ENCODE measurements around the gene MAB21L1. TPM values are rescaled to one million over a fixed set of nuclear protein-coding genes. Genes with fewer than 3 reads are reported as not detected.

Gene MAB21L1
- total RNA-seq, 2 donors from 2014 or later, result 0.52 TPM; not detected in 1

GRCh38 chr13:35477386-35477946, 977 bp upstream of the MAB21L1 start:
- 71 to 87% methylated on average over 5 of the region's 5 CpGs for WGBS, 2 donors

GRCh38 chr13:35475212-35475959, 1.1 kb downstream of the MAB21L1 start:
- no peak for DNase-seq
- no peaks in the 10 kb centered on the region for H3K4me1 ChIP-seq
- ATAC-seq, result no peak
- no peak overlapping the region for H3K27ac ChIP-seq
- intact Hi-C loops (cut with DNase I), result no loop called here
- H3K4me3 ChIP-seq, result no peak overlapping the region
- WGBS, 2 donors, result 58 to 80% methylated on average over 39 to 47 of the region's 47 CpGs
- H3K27me3 ChIP-seq, result no peaks in the 10 kb centered on the region
- TF ChIP-seq CTCF (IDR thresholded peaks at IDR 0.05), result no peak
- no peak for TF ChIP-seq POLR2A (IDR thresholded peaks at IDR 0.05)
- H3K9me3 ChIP-seq, result no peaks in the 10 kb centered on the region
- no peaks in the 10 kb centered on the region for H3K36me3 ChIP-seq (replicated peaks in 1 of 2; ENCODE audit: insufficient read depth in 1 of 2, low read depth in 2 of 2)

More at GRCh38 chr13:35477386-35477946, 977 bp upstream of the MAB21L1 start:
- TF ChIP-seq CTCF (IDR thresholded peaks at IDR 0.05) (no peak), POLR2A (IDR thresholded peaks at IDR 0.05) (no peak)
- Histone ChIP-seq H3K4me1 (no peaks in the 10 kb centered on the region), H3K27ac (no peak overlapping the region), H3K27me3 (no peaks in the 10 kb centered on the region), H3K36me3 (replicated peaks in 1 of 2; ENCODE audit: insufficient read depth in 1 of 2, low read depth in 2 of 2) (no peaks in the 10 kb centered on the region), H3K9me3 (no peaks in the 10 kb centered on the region), H3K4me3 (no peak overlapping the region)
- DNase-seq, result no peak
- intact Hi-C loops (cut with DNase I), result no loop called here
- ATAC-seq, result no peak

GRCh38 chr13:35474496-35475211, 1.8 kb downstream of the MAB21L1 start:
- H3K9me3 ChIP-seq, result no peaks in the 10 kb centered on the region
- TF ChIP-seq POLR2A (IDR thresholded peaks at IDR 0.05) (no peak), CTCF (IDR thresholded peaks at IDR 0.05) (no peak)
- H3K27me3 ChIP-seq, result no peaks in the 10 kb centered on the region
- H3K4me1 ChIP-seq, result no peaks in the 10 kb centered on the region
- no peak for DNase-seq
- intact Hi-C loops (cut with DNase I), result no loop called here
- no peak overlapping the region for H3K4me3 ChIP-seq
- H3K36me3 ChIP-seq (replicated peaks in 1 of 2; ENCODE audit: insufficient read depth in 1 of 2, low read depth in 2 of 2), result no peaks in the 10 kb centered on the region
- 59 to 76% methylated on average over 17 of the region's 17 CpGs for WGBS, 2 donors
- H3K27ac ChIP-seq, result no peak overlapping the region
- no peak for ATAC-seq

GRCh38 chr13:35473802-35474201, 2.7 kb downstream of the MAB21L1 start:
- Histone ChIP-seq H3K27ac (no peak overlapping the region), H3K4me1 (no peaks in the 10 kb centered on the region), H3K27me3 (no peaks in the 10 kb centered on the region), H3K4me3 (no peak overlapping the region), H3K36me3 (replicated peaks in 1 of 2; ENCODE audit: insufficient read depth in 1 of 2, low read depth in 2 of 2) (no peaks in the 10 kb centered on the region), H3K9me3 (no peaks in the 10 kb centered on the region)
- TF ChIP-seq CTCF (IDR thresholded peaks at IDR 0.05) (no peak), POLR2A (IDR thresholded peaks at IDR 0.05) (no peak)
- DNase-seq (no peak), ATAC-seq (no peak)
- WGBS, 2 donors, result 72 to 75% methylated on average over 2 of the region's 2 CpGs
- intact Hi-C loops (cut with DNase I), result no loop called here

Data from body of pancreas (tissue), 4 donors.